Loucy (cell line): Measurements from ENCODE around the gene ABLIM2.

Experiments
- H2AFZ ChIP-seq: fragments of 200-600 bp; sonication (generic); 2 replicates; pipeline ENCODE4 v1.6.0; 2016; ENCODE audit warnings: antibody characterized with exemption, mild to moderate bottlenecking, low read length, moderate library complexity
- H3F3A ChIP-seq: fragments of 200-600 bp; 2 replicates; pipeline ENCODE4 v1.6.0; 2016; ENCODE audit warnings: antibody characterized with exemption, low read depth, mild to moderate bottlenecking
- H3K27me3 ChIP-seq: fragments of 200-600 bp; sonication (generic); 2 replicates; pipeline ENCODE4 v1.6.1; 2014; ENCODE audit warnings: low read length, mild to moderate bottlenecking; ENCODE audit not compliant: insufficient read depth, poor library complexity, severe bottlenecking
- H3K36me3 ChIP-seq: fragments of 200-600 bp; sonication (generic); 2 replicates; pipeline ENCODE4 v1.6.1; 2016; ENCODE audit warnings: low read length; ENCODE audit not compliant: insufficient read depth
- H3K4me1 ChIP-seq: fragments of 200-600 bp; sonication (generic); 2 replicates; pipeline ENCODE4 v1.5.1; 2014; ENCODE audit warnings: low read length, mild to moderate bottlenecking; ENCODE audit not compliant: insufficient read depth, poor library complexity, severe bottlenecking
- H3K4me2 ChIP-seq: fragments of 200-600 bp; sonication (generic); 2 replicates; pipeline ENCODE4 v1.6.0; 2014; ENCODE audit warnings: antibody characterized with exemption, low read length, low read depth, mild to moderate bottlenecking; ENCODE audit not compliant: poor library complexity, severe bottlenecking
- H3K4me3 ChIP-seq: fragments of 200-600 bp; sonication (generic); 2 replicates; pipeline ENCODE4 v1.5.1; 2014; ENCODE audit warnings: low read length, mild to moderate bottlenecking, mixed read lengths; ENCODE audit not compliant: poor library complexity, severe bottlenecking
- H3K79me2 ChIP-seq: fragments of 200-600 bp; sonication (generic); 2 replicates; pipeline ENCODE4 v1.6.1; 2014; ENCODE audit warnings: low read length; ENCODE audit not compliant: insufficient read depth
- H3K9ac ChIP-seq: fragments of 200-600 bp; sonication (generic); 2 replicates; pipeline ENCODE4 v1.6.0; 2014; ENCODE audit warnings: mild to moderate bottlenecking, low read depth, low read length, moderate library complexity; ENCODE audit not compliant: poor library complexity, severe bottlenecking
- H3K9me2 ChIP-seq: fragments of 200-600 bp; sonication (generic); replicated peaks from 2 replicates; pipeline ENCODE4 v1.6.1; 2016; ENCODE audit warnings: low read depth, low read length, mixed read lengths
- H3K9me3 ChIP-seq: fragments of 200-600 bp; sonication (generic); 2 replicates; pipeline ENCODE4 v1.6.1; 2014; ENCODE audit warnings: mild to moderate bottlenecking, antibody characterized with exemption, low read length, low read depth; ENCODE audit not compliant: insufficient read depth
- H4K20me1 ChIP-seq: fragments of 200-600 bp; sonication (generic); 2 replicates; pipeline ENCODE4 v1.6.0; 2014; ENCODE audit warnings: antibody characterized with exemption, low read length, mild to moderate bottlenecking; ENCODE audit not compliant: insufficient read depth, poor library complexity, severe bottlenecking
- EZH2phosphoT487 ChIP-seq: fragments of 200-600 bp; IDR thresholded peaks from 2 replicates; pipeline ENCODE4 v1.6.1; 2018; ENCODE audit warnings: antibody characterized with exemption, mild to moderate bottlenecking, moderate library complexity, borderline replicate concordance
- TF ChIP-seq, protein P1 (sequence below): fragments of 200-600 bp; sonication (generic); conservative IDR thresholded peaks from 2 replicates; pipeline ENCODE4 v1.5.1; 2014; ENCODE audit warnings: mild to moderate bottlenecking, antibody characterized with exemption, low read length

ABLIM2 gene

GRCh38 chr4:8028884-8029568, 129.6 kb downstream of the ABLIM2 start:
- Histone ChIP-seq H3K9me3 (no peaks in the 10 kb centered on the region; the same call in 1 of the 2 replicates), H3K79me2 (no peaks in the 10 kb centered on the region), H3K4me1 (no peaks in the 10 kb centered on the region), H4K20me1 (no peaks in the 10 kb centered on the region), H3K9ac (no peak overlapping the region), H3K4me2 (no peak overlapping the region), H3K4me3 (no peak overlapping the region), H3K9me2 (no peaks in the 10 kb centered on the region), H2AFZ (no peak overlapping the region), H3F3A (no peaks in the 10 kb centered on the region), H3K27me3 (no peaks in the 10 kb centered on the region), H3K36me3 (no peaks in the 10 kb centered on the region)
- TF ChIP-seq, protein P1, sequence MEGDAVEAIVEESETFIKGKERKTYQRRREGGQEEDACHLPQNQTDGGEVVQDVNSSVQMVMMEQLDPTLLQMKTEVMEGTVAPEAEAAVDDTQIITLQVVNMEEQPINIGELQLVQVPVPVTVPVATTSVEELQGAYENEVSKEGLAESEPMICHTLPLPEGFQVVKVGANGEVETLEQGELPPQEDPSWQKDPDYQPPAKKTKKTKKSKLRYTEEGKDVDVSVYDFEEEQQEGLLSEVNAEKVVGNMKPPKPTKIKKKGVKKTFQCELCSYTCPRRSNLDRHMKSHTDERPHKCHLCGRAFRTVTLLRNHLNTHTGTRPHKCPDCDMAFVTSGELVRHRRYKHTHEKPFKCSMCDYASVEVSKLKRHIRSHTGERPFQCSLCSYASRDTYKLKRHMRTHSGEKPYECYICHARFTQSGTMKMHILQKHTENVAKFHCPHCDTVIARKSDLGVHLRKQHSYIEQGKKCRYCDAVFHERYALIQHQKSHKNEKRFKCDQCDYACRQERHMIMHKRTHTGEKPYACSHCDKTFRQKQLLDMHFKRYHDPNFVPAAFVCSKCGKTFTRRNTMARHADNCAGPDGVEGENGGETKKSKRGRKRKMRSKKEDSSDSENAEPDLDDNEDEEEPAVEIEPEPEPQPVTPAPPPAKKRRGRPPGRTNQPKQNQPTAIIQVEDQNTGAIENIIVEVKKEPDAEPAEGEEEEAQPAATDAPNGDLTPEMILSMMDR, result no peak
- no peak for TF ChIP-seq EZH2phosphoT487

GRCh38 chr4:8028368-8028767, 130.2 kb downstream of the ABLIM2 start:
- no peaks in the 10 kb centered on the region for H4K20me1 ChIP-seq
- H3K79me2 ChIP-seq, result no peaks in the 10 kb centered on the region
- no peaks in the 10 kb centered on the region; the same call in 1 of the 2 replicates for H3K9me3 ChIP-seq
- H3K9ac ChIP-seq, result no peak overlapping the region
- no peak overlapping the region for H2AFZ ChIP-seq
- H3K36me3 ChIP-seq, result no peaks in the 10 kb centered on the region
- H3K27me3 ChIP-seq, result no peaks in the 10 kb centered on the region
- H3K4me2 ChIP-seq, result no peak overlapping the region
- no peaks in the 10 kb centered on the region for H3K9me2 ChIP-seq
- TF ChIP-seq, protein P1, result no peak
- no peak for TF ChIP-seq EZH2phosphoT487
- no peaks in the 10 kb centered on the region for H3K4me1 ChIP-seq
- H3F3A ChIP-seq, result no peaks in the 10 kb centered on the region
- no peak overlapping the region for H3K4me3 ChIP-seq

DNA sequence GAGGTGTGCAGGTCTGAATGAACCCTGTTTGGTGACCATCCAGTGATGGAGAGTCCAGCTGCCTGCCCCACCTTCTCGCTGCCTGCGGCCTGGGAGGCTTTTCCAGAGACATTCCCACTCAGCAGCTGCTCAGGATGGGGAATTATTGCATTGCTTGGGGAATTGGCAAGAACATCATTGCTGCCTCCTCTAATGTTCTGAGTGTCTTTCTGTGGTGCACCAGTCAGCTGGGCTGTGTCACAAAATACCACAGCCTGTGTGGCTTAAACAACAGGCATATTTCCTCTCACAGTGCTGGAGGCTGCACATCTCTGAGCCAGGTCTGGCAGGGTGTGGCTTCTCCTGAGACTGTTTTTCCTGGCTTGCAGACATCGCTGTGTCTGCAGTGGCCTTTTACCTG, 132.2 kb downstream of the ABLIM2 start:
- H3K4me1 ChIP-seq, result no peaks in the 10 kb centered on the region
- no peaks in the 10 kb centered on the region for H3K9me2 ChIP-seq
- H3K36me3 ChIP-seq, result no peaks in the 10 kb centered on the region
- H3K9me3 ChIP-seq, result no peaks in the 10 kb centered on the region; the same call in 1 of the 2 replicates
- no peaks in the 10 kb centered on the region for H4K20me1 ChIP-seq
- H2AFZ ChIP-seq, result no peak overlapping the region
- no peak overlapping the region for H3K4me2 ChIP-seq
- no peak overlapping the region for H3K9ac ChIP-seq
- no peaks in the 10 kb centered on the region for H3K79me2 ChIP-seq
- H3K4me3 ChIP-seq, result no peak overlapping the region
- no peak for TF ChIP-seq EZH2phosphoT487
- TF ChIP-seq, protein P1, result no peak
- no peaks in the 10 kb centered on the region for H3K27me3 ChIP-seq
- no peaks in the 10 kb centered on the region for H3F3A ChIP-seq
